ENCODE results near the gene BAZ2B.

Gene BAZ2B

DNA sequence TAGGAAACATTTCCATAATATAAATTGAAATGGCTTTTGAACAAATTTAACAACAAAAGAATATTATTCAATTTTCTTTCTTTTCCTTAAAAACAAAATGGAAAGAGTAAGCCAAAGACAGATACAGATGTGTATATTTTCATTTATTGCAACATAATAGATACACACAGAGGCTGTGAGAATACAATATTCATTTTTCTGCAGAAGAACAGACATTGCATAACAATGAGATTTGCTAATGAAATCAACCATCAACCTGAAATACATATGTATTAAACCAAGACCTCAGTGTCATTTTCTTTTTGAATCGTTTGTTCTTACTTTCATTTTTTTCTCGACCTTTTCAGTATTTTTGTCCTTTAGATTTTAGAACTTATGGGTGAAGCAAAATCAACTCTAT is 95.1 kb downstream of the BAZ2B start:
- peak; percentile 80 for FAIRE-seq

DNA sequence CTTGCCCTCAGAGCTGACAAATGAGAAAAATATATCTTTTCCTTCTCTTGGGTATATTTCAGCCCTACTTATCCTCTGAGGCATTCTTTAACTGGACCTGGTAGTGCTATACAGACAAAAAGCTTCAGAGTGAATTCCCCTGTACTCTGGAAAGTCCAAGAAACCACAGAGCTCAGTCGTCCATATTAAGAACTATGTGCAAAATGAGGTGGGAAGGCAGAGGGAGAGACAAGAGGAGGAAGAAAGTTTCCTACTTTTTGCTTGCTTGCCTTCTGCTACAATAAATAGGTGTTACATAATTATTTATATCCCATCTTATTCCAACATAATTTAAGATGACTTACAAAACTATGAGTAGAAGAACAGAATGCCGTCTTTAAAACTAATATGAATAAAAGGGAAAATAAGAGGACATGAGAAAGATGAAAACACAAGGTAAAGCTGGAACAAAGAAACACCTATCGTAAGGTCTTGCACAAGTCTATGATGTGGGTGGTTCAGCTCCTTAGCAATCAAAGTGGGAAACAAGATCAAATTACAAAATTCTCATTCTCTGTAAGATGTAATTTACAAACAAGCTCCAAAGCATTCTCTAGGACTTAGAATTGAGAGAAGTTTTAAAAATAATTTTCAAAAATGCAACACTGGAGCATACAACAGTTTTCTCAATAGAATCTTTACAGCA is 97.9 kb downstream of the BAZ2B start:
- FAIRE-seq = no peak

DNA sequence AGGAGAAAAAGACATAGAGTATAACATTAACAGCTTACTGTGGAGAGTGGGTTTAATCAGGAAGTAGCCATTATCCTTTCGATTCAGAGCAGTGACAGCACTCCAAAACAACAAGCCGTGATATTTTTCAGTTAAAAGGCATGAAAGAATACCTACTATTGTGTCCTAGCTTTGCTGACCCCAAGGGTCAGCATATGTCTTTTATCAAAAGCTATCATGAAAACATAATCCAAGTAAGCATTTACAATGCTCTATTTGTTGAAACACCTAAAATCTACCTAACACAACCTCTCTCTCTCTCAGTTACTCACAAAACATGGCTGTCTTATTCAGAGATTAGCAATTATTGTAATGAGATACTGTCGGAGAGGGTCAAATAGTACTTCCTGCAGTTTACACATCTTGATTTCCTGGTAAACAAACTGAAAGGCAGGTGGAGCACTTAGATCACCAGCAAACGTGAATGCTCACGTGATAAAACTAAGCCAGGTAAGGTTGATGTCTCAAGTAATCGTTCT is 100.0 kb downstream of the BAZ2B start:
- no peak for FAIRE-seq

DNA sequence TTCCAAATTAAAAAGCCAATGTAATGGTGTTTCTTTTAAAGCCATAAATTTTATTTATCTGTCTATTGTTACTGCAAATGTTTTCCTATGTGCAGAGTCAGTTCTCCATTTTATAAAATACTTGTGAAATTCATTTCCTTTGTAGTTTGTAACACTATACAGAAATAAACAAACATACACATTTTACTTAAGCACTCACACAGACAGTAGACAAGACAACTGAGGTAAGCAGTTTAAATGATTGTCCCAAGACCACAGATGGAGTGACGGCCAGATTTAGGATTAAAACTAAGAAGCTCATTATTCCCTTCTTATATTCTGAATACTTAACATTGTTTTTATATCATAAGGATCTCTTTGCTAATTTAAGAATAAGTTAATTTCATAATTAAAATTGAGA is 100.9 kb downstream of the BAZ2B start:
- FAIRE-seq = no peak

DNA sequence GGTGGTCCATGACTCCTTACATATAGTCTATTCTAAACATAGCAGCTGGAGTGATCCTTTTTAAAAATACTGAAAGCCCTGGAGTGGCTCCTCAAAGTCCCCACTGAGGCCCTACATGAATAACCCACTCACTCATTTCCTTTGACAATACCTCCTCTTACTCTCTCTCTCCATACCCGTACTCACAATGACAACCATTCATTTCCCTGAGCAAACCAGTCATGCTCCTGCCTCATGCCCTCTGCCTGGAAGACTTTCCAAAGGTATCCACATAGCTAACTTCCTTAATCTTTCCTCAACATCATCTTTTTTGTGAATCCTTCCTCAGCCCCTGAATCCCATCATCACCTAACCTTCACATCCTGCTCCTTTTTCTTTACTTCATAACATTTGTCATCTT is 102.6 kb downstream of the BAZ2B start:
- FAIRE-seq = no peak

DNA sequence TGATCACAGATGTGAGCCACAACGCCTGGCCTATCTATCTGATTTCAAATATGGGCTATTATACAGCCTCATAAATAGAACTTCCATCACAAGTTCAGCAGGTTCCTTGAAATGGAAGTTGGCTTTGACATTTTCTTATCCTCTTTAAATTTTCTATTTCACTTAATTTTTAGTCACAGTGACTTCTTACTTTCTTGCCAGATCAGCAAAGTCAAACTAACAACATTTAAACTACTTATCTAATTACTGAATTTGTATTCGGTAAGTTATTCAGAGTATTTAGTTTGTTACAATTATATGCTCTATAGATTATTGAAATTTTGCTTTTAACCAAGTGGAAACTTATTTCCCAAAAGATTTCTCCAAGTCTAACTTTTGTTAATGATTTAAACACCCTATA is 108.2 kb downstream of the BAZ2B start:
- FAIRE-seq = peak; percentile 16

DNA sequence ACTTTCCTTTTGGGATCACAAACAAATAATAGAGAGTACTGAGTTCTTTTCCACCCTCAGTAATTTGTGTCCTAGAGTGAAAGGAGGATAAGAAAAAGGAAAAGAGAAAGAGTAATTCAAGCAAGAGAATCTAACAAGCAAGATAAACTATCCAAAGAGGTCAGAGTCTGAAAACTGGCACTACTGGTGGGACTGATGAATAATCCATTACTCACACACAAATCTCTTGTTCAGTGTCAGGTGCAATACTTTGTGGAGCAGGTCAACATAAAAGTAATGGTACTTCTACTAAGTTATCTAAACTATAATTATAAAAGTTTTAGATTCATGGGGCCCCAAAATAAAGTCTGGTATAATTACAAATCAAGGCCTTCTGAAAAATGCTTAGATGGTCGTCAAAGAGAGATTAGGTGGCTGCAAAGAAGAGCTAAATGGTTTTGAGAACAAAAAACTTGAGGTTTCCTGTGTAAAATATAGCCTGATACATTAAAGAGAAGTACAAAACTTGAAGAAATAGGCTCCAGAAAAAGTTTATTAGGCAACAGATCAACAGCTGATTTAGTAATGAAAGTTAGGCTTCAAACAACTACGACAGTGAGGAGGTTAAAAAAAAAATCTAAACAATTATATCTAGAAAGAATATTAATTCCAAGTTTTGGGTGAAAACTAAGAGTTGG is 109.4 kb downstream of the BAZ2B start:
- no peak for FAIRE-seq

DNA sequence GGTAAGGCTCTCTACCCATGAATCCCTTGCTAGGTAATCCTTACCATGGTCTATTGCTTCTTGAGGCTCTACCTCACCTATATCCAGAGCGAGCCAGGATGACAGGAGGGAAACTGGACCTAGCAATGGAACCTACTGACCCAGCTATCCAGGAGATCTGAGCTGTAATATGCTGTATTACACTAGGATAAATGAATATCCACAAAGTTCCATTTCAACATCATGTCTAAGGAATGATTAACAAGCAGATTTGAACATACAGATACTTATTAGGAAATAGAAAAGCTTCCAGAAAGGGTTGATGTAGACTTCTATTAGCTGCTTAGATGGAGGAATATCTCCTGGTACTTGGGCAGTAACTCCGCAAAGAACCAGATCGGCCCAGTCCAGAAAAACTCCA is 110.1 kb downstream of the BAZ2B start:
- no peak for FAIRE-seq

DNA sequence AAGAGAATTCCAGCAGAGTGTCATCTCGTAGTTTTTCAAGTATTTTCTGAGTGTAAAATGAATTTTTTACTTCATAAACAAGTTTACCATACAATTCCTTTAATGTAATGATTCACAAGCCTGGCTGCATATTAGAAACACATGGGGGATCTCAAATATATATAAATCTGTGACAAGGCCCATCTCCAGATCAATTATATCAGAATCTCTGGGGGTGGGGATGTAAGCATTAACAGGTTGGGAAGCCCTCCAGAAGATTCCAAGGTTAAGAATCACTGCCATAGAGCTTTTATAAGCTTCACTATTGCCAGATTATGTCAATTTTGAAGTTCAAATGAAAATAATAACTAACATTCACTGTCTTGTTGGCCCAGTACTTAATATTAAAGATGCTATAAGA is 111.2 kb downstream of the BAZ2B start:
- no peak for FAIRE-seq

DNA sequence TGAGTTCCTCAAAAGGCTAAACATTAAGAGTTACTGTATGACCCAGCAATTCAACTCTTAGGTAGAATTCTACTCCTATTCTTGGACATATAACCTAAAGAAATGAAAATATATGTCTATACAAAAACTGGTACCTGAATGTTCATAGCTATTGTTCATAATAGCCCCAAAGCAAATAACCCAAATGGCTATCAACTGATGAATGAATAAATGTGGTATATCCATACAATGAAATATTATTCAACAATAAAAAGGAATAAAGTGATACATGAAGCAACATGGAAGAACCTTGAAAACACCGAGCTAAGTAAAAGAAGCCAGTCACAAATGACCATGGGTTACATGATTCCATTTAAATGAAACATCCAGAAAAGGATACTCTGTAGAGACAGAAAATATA is 114.6 kb downstream of the BAZ2B start:
- no peak for FAIRE-seq

DNA sequence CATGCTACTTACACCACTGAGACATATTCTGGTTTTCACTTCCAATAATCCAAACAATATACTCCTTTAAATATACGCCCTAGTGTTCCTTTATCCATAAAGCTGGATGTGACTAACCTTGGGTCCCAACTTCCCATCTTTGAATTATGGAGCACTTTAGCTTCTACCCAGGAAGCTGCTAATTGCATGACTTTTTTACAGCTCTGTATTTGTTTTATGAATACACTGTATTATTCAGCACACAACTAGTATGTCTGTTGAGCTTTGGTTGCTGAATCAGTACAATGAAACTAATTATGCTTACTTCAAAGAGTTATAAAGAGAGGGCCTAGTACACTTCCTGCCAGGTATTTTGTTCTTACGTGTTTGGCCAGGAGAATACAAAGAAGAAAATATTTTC is 118.5 kb downstream of the BAZ2B start:
- FAIRE-seq = no peak

DNA sequence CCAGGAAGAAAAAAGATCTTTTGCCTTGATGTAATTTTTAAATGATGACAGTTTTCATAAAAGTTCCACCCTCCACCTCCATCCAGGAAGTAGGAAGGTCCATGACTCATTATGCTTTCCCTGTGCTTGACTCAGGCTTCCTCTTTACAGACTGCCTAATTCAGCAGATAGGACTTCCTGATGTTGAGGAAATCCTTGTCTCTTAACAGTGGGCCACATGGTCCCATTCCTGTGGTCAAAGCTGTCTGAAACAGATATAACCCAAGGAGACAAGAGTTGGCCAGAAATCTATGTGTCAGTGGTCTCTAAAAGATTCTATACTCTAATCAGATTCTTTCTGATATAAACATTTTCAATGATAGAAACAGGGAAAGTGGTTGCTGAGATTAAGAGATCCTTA is 119.1 kb downstream of the BAZ2B start:
- no peak for FAIRE-seq

DNA sequence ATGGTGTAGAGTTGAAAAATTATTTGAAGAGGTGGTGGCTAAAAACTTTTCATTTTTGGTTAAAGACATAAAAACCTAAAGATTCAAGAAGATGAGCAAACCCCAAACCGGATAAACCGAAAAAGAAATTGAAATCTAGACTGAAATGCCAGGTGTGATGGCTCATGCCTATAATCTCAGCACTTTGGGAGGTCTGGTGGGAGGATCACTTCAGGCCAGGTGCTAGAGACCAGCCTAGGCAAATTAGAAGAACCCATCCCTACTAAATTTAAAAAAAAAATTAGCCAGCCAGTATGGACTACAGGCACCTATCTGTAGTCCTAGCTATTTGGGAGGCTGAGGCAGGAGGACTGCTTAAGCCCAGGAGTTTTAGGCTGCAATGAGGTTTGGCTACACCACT is 126.9 kb downstream of the BAZ2B start:
- FAIRE-seq = no peak

DNA sequence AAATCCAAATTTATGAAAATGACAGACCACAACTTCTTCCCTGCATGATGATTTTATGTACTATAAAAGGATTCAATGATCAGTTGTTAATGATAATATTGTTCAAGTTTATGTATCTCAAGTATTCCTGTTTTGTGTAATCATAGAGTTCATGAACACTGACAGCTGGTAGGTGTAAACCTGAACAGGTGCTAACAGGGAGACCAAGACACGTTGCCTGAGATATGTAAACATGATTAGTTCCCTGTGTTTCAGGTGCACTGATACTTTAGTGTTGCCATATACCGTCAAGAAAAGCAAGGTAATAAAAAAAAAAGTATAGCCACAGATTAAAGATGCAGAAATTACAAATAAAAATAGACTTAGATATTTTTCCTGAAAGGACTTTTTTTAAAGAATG is 131.8 kb downstream of the BAZ2B start:
- no peak for FAIRE-seq

DNA sequence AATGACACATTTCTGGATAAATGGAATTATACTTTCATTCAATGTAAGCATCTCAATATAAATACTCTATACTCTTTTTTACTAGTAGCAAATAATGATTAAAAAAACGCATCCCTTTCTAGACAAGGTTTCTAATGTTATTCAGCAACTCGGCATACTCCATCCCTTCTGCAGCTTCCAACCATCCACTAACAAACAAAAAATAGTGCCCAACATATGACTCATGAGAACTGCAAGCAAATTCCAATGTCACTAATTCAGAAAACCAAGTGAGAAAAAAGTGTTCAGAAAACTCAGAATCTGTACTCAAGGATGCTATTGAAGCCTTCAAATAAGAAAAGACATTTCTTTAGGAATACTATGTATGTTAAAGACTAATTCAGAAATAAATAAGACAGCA is 140.0 kb downstream of the BAZ2B start:
- no peak for FAIRE-seq

DNA sequence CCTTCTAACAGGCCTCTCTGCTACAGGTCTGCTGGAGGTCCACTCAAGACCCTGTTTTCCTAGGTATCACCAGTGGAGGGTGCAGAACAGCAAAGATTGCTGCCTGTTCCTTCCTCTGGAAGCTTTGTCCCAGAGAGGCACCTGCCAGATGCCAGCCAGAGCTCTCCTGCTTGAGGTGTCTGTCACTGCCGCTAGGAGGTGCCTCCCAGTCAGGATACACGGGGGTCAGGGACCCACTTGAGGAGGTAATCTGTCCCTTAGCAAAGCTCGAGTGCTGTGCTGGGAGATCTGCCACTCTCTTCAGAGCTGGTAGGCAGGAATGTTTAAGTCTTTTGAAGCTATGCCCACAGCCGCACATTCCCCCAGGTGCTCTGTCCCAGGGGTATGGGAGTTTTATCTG is 140.6 kb downstream of the BAZ2B start:
- FAIRE-seq = no peak

DNA sequence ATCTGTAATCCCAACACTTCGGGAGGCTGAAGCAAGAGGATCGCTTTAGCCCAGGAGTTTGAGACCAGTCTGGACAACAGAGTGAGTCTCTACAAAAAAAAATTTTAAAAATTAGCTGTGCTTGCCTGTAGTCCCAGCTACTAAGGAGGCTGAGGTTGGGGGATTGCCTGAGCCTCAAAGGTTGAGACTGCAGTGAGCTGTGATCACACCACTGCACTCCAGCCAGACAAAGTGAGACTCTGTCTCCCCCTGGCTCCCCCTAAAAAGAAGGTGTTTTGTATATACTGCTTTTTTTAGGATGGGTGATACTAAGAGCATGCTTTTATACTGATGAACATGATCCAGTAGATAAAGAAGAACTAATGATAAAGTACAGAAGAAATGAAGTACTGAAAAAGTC is 145.0 kb downstream of the BAZ2B start:
- no peak for FAIRE-seq

DNA sequence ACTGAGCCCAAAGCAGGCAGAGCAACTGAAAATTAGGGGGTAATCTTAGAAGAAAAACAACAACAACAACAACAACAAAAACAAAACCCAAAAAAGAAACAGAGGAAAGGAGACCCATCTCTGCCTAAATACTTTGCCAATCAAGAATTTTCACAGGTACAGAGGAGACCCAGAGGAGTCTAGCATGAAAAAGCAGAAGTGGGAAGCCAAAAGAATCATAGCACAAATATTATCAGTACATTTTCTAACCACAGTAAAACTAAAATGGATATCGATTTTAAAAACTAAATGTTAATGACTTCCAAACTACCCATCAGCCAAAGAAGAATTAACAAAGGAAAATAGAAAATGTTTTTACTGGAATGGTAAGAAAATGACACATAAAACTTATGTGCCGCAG is 148.1 kb downstream of the BAZ2B start:
- FAIRE-seq = no peak

DNA sequence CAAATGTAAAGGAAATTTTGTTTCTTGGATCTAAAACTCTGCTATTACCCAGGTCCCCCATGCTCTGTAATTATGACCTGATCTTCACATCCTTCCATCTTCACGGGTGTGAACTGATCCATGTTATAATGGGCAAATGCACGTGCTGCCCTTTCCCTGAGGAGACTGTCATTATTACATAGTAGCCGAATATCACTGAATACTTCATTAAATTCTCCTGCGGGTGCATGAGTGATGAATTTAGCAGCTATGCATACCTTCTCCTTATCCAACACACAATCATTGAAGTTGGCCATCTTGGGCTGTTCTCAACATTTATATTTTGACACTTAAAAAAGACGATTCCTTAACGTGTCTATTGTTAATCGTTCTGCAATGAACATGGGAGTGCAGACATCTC is 153.4 kb downstream of the BAZ2B start:
- FAIRE-seq = no peak

DNA sequence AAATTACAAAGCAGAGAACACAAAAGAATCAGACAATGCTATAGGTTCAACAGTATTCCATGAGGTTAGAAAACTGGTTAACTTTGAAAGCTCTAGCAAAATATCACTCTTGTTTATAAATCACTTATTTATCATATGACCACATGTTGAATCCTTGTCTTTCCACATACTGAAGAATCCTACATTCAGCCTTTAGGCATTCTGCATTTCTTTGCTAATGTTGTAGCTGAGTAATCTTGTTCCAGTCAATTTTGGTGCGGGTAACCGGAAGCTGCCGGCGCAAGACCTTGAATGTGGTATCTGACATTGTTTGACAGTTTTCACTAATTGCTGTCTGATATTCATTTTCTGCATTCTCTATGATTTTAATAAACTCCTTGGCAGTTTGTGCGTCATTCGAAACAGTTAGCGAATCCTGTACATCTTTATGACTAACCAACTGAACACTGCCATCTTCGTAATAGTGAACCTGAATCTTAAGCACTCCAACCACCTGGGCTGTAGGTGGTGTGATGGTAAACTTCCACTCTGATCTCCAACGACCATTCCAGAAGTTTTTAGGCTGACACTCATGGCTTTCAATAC is 154.1 kb downstream of the BAZ2B start:
- no peak for FAIRE-seq

DNA sequence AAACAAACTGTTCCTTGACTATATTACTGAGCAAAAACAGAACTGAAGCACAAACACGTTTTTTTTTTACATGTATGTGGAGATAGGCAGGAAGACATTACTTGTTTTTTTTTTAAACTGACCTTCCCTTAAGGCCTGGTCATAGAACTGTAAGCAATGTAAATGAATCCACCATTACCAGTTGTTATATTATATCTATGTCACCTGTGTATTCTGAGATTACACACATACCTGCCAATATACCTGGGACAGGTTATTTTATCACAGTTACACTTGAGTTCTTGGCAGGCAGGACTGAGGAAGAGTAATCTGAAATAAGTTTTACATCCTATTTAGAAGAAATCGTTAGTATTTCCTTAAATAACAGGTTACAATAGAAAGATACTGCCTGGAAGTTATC is 155.3 kb downstream of the BAZ2B start:
- no peak for FAIRE-seq

DNA sequence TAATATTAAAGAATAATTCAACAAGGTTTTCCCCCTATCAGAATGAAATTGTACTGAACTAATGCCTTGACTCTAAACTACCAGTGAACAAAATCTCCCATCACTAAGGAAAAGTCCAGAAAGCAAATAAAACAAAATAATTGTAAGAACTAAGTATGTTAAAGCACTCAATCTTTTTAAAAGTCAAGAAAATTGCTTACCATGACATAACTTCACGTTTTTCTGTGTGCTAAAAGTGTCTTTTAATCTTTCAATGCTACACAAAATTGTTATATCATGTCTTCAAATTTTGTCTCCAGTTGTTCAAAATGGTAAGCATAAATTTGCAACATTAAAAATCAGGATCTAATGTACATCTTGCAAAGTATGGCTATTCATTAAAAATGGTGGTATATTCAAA is 156.1 kb downstream of the BAZ2B start:
- no peak for FAIRE-seq

DNA sequence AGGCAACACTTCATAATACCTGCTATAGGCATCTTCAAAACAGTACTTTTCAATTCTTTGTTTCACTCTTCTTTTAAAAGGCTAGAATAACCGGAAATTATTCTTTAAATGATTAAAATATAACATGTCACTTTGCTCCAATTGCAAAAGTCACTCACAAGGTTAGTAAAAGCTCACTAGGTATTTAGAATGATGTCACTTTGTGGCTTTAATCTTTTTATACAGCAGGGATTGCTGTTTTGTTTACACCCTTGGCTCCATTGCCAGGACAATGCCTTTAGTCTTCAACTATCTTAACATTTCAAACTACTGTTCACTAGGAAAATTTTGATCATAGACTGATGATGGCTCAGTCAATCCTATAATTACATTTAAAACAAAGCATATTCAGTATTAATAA is 157.1 kb downstream of the BAZ2B start:
- no peak for FAIRE-seq

DNA sequence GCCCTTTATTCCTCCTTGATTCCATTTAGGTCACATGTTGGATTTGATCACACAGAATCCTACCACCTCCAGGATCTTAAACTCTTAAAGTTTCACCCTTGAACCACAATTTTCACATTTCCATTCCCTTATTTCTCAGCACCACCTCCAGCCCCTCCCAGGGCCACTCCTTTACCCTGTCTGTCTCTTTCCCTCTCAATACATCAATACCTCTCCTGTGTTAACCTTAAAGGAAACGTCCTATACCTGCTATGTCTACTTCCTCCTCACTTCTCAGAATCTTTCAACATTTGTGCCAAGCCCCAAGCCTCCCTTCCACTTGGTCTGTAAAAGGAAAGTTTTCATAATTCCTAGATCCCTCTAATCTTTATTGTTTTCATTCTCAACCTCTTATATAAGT is 158.8 kb downstream of the BAZ2B start:
- FAIRE-seq = no peak
